NB4 (cell line): ENCODE results near the gene SLC39A5.

Experiments used
- CTCF ChIP-seq: IDR thresholded peaks from one replicate; pipeline ENCODE4 v1.5.1; 2012; ENCODE audit warnings: low read depth, low read length
- MYC ChIP-seq: IDR thresholded peaks from 2 replicates; pipeline ENCODE4 v1.6.1; 2011; ENCODE audit warnings: low read depth, low read length

- TF ChIP-seq MYC (no peak), CTCF (no peak)
These were observed 8.6 kb upstream of the SLC39A5 start for GRCh38 chr12:56221232-56221756.
